Measurements from ENCODE around the gene UXT.
A peak's percentile ranks its signal among the peaks of the same experiment; 100 is the strongest.

Gene UXT

GRCh38 chrX:47648376-47648775, 10.6 kb downstream of the UXT start:
- no peak for DNase-seq

GRCh38 chrX:47646636-47647035, 12.3 kb downstream of the UXT start:
- no peak for DNase-seq

GRCh38 chrX:47645530-47645929, 13.4 kb downstream of the UXT start:
- DNase-seq: no peak

GRCh38 chrX:47644557-47645091, 14.4 kb downstream of the UXT start:
- no peak for DNase-seq

GRCh38 chrX:47643926-47644325, 15.1 kb downstream of the UXT start:
- no peak for DNase-seq

GRCh38 chrX:47638816-47639215, 20.2 kb downstream of the UXT start:
- no peak for DNase-seq

- DNase-seq: no peak
Observed at GRCh38 chrX:47637546-47638195, 21.3 kb downstream of the UXT start.

- no peak for DNase-seq
Observed at GRCh38 chrX:47634871-47635575, 24.0 kb downstream of the UXT start.

- DNase-seq: no peak
Observed at GRCh38 chrX:47633689-47634590, 25.0 kb downstream of the UXT start.

GRCh38 chrX:47632666-47633065, 26.3 kb downstream of the UXT start:
- no peak for DNase-seq

GRCh38 chrX:47631676-47632075, 27.3 kb downstream of the UXT start:
- no peak for DNase-seq

- no peak for DNase-seq
Observed at GRCh38 chrX:47629419-47630200, 29.4 kb downstream of the UXT start, which contains the start of gene CFP. TSS of gene CFP (minus strand) at chrX:47629930. CDS start at chrX:47629844, 86 bp downstream.

GRCh38 chrX:47628982-47629381, 30.0 kb downstream of the UXT start:
- DNase-seq: no peak

- no peak for DNase-seq
Observed at GRCh38 chrX:47625365-47625764, 33.6 kb downstream of the UXT start.

GRCh38 chrX:47623540-47624027, 35.4 kb downstream of the UXT start:
- peak; percentile 70 to 73 for DNase-seq

- no peak for DNase-seq
Observed at GRCh38 chrX:47621851-47622250, 37.1 kb downstream of the UXT start.

GRCh38 chrX:47620303-47620685, 38.7 kb downstream of the UXT start:
- DNase-seq: no peak

- DNase-seq: peak; percentile 68 to 86
Observed at GRCh38 chrX:47619486-47620302, 39.3 kb downstream of the UXT start, which contains the start of gene SYN1. TSS of gene SYN1 (minus strand) at chrX:47619857. CDS start at chrX:47619728, 129 bp downstream.

GRCh38 chrX:47618923-47619485, 40.0 kb downstream of the UXT start:
- DNase-seq: no peak

GRCh38 chrX:47614618-47615017, 44.4 kb downstream of the UXT start:
- DNase-seq: no peak

GRCh38 chrX:47613082-47613481, 45.9 kb downstream of the UXT start:
- DNase-seq: no peak

All from NCI-H1930 (cell line).